Trophoblast cell (in vitro differentiated cells and primary cell): ENCODE measurements around the gene ARMC9.
A peak's percentile ranks its signal among the peaks of the same experiment; 100 is the strongest.

Source experiments
- DNase-seq, 2 donors: peaks; one replicate each; pipeline ENCODE4 v3.0.0-alpha.2; 2016
- H2AFZ ChIP-seq: 2 replicates; pipeline ENCODE4 v1.6.1; 2013; ENCODE audit warnings: low read length, moderate library complexity, mild to moderate bottlenecking; ENCODE audit not compliant: insufficient read depth, poor library complexity
- H2AK5ac ChIP-seq: 2 replicates; pipeline ENCODE4 v1.6.1; 2013; ENCODE audit warnings: mild to moderate bottlenecking, low read length
- H2BK120ac ChIP-seq: 2 replicates; pipeline ENCODE4 v1.6.1; 2013; ENCODE audit warnings: low read length, mild to moderate bottlenecking, moderate library complexity; ENCODE audit not compliant: insufficient read depth, poor library complexity
- H2BK12ac ChIP-seq: 2 replicates; pipeline ENCODE4 v1.6.1; 2013; ENCODE audit warnings: mild to moderate bottlenecking, low read length, moderate library complexity
- H2BK5ac ChIP-seq: 2 replicates; pipeline ENCODE4 v1.6.1; 2013; ENCODE audit warnings: low read length, low read depth, moderate library complexity, mild to moderate bottlenecking; ENCODE audit not compliant: poor library complexity
- H3K14ac ChIP-seq: 2 replicates; pipeline ENCODE4 v1.6.1; 2013; ENCODE audit warnings: mild to moderate bottlenecking, low read length
- H3K18ac ChIP-seq: 2 replicates; pipeline ENCODE4 v1.6.1; 2013; ENCODE audit warnings: mild to moderate bottlenecking, low read length
- H3K23ac ChIP-seq: 2 replicates; pipeline ENCODE4 v1.6.1; 2013; ENCODE audit warnings: low read length
- H3K27ac ChIP-seq: 2 replicates; pipeline ENCODE4 v1.5.1; 2013; ENCODE audit warnings: low read depth, mild to moderate bottlenecking, inconsistent platforms, low read length, moderate library complexity
- H3K27me3 ChIP-seq: 2 replicates; pipeline ENCODE4 v1.6.1; 2013; ENCODE audit warnings: inconsistent platforms, mild to moderate bottlenecking, low read length, moderate library complexity; ENCODE audit not compliant: insufficient read depth
- H3K36me3 ChIP-seq, 2 experiments: 1 replicate in 1 of 2; 2 replicates in 1 of 2; pipeline ENCODE4 v1.6.1; 2013; ENCODE audit warnings: low read length in 2 of 2, mild to moderate bottlenecking in 2 of 2, moderate library complexity in 1 of 2; ENCODE audit not compliant: insufficient read depth in 2 of 2, control insufficient read depth in 1 of 2
- H3K4ac ChIP-seq: 2 replicates; pipeline ENCODE4 v1.6.1; 2013; ENCODE audit warnings: low read depth, mild to moderate bottlenecking, low read length, moderate library complexity
- H3K4me1 ChIP-seq, 2 experiments: 1 replicate in 1 of 2; 2 replicates in 1 of 2; pipeline ENCODE4 v1.6.1; 2013; ENCODE audit warnings: low read length in 2 of 2, mild to moderate bottlenecking in 2 of 2, moderate library complexity in 1 of 2; ENCODE audit not compliant: insufficient read depth in 2 of 2, control insufficient read depth in 1 of 2
- H3K4me2 ChIP-seq: 2 replicates; pipeline ENCODE4 v1.6.1; 2013; ENCODE audit warnings: inconsistent platforms, mild to moderate bottlenecking, low read length, moderate library complexity
- H3K4me3 ChIP-seq: 2 replicates; pipeline ENCODE4 v1.5.1; 2013; ENCODE audit warnings: mild to moderate bottlenecking, low read depth, low read length, inconsistent platforms
- H3K79me1 ChIP-seq: one replicate; pipeline ENCODE4 v1.6.1; 2013; ENCODE audit warnings: low read length
- H3K79me2 ChIP-seq: 2 replicates; pipeline ENCODE4 v1.6.1; 2013; ENCODE audit warnings: low read length, mild to moderate bottlenecking; ENCODE audit not compliant: control insufficient read depth, insufficient read depth, poor library complexity
- H3K9ac ChIP-seq: 2 replicates; pipeline ENCODE4 v1.6.1; 2013; ENCODE audit warnings: mild to moderate bottlenecking, low read length
- H3K9me3 ChIP-seq: 2 replicates; pipeline ENCODE4 v1.6.1; 2013; ENCODE audit warnings: low read depth, mild to moderate bottlenecking, control low read depth, inconsistent platforms, low read length; ENCODE audit not compliant: insufficient read depth
- H4K12ac ChIP-seq: 2 replicates; pipeline ENCODE4 v1.6.1; 2013; ENCODE audit warnings: low read depth, mild to moderate bottlenecking, low read length, moderate library complexity
- H4K8ac ChIP-seq: 2 replicates; pipeline ENCODE4 v1.6.1; 2013; ENCODE audit warnings: low read depth, mild to moderate bottlenecking, low read length, moderate library complexity
- H4K91ac ChIP-seq: one replicate; pipeline ENCODE4 v1.6.1; 2013; ENCODE audit warnings: low read depth, mild to moderate bottlenecking, low read length, moderate library complexity
- WGBS: extraction: QIAGEN DNeasy Blood & Tissue Kit; methylation state at CpG from one replicate; pipeline ENCODE4 v1.1.7; 2013; ENCODE audit warnings: missing lambda C conversion rate; ENCODE audit not compliant: insufficient read length, insufficient coverage; ENCODE audit errors: extremely low coverage; 5-methylcytosine and 5-hydroxymethylcytosine counted together

ARMC9 gene

GRCh38 chr2:231161252-231161839 is 37.1 kb upstream of the ARMC9 start:
- Histone ChIP-seq H2AFZ (no peak overlapping the region), H4K8ac (no peak overlapping the region), H3K27ac (no peak overlapping the region), H3K36me3 (peaks cover 7 to 9% of the 10 kb centered on the region in 2 experiments), H3K79me2 (no peaks in the 10 kb centered on the region), H3K4me1 (peaks cover 1 to 2% of the 10 kb centered on the region in 2 experiments), H3K9ac (no peak overlapping the region), H4K91ac (no peak overlapping the region), H3K4me3 (no peak overlapping the region), H3K79me1 (no peaks in the 10 kb centered on the region), H3K18ac (no peak overlapping the region), H3K4me2 (no peak overlapping the region), H2BK5ac (no peak overlapping the region), H2AK5ac (no peak overlapping the region), H3K27me3 (no peaks in the 10 kb centered on the region), H3K23ac (no peak overlapping the region), H3K9me3 (no peaks in the 10 kb centered on the region), H2BK120ac (no peak overlapping the region), H3K4ac (no peak overlapping the region), H3K14ac (no peak overlapping the region), H2BK12ac (no peak overlapping the region), H4K12ac (no peak overlapping the region)
- WGBS = no CpG with 5 or more reads among the region's 7 CpGs
- DNase-seq = no peak

- peak in 1 of 2 donors; percentile 43 for DNase-seq
- H3K4me1 ChIP-seq = peaks cover 1 to 2% of the 10 kb centered on the region in 2 experiments
- no peak overlapping the region for H3K4me2 ChIP-seq
- H3K14ac ChIP-seq = no peak overlapping the region
- no peak overlapping the region for H3K9ac ChIP-seq
- H3K79me2 ChIP-seq = no peaks in the 10 kb centered on the region
- H3K23ac ChIP-seq = no peak overlapping the region
- no CpG with 5 or more reads among the region's 2 CpGs for WGBS
- H4K91ac ChIP-seq = no peak overlapping the region
- H3K4me3 ChIP-seq = no peak overlapping the region
- H4K12ac ChIP-seq = no peak overlapping the region
- H3K36me3 ChIP-seq = peaks cover 7 to 9% of the 10 kb centered on the region in 2 experiments
- no peak overlapping the region for H2AFZ ChIP-seq
- no peaks in the 10 kb centered on the region for H3K27me3 ChIP-seq
- no peak overlapping the region for H4K8ac ChIP-seq
- no peak overlapping the region for H2BK120ac ChIP-seq
- H3K9me3 ChIP-seq = no peaks in the 10 kb centered on the region
- H3K27ac ChIP-seq = peak overlapping the region; percentile 47
- H2AK5ac ChIP-seq = no peak overlapping the region
- no peak overlapping the region for H2BK12ac ChIP-seq
- H2BK5ac ChIP-seq = no peak overlapping the region
- no peaks in the 10 kb centered on the region for H3K79me1 ChIP-seq
- no peak overlapping the region for H3K18ac ChIP-seq
- H3K4ac ChIP-seq = no peak overlapping the region
Observed at GRCh38 chr2:231161877-231162329, 36.5 kb upstream of the ARMC9 start.

- Histone ChIP-seq H2AK5ac (no peak overlapping the region), H3K9me3 (no peaks in the 10 kb centered on the region), H3K27me3 (no peaks in the 10 kb centered on the region), H3K79me1 (no peaks in the 10 kb centered on the region), H3K14ac (no peak overlapping the region), H2AFZ (no peak overlapping the region), H3K4me1 (peaks cover 1 to 2% of the 10 kb centered on the region in 2 experiments), H2BK12ac (no peak overlapping the region), H2BK120ac (no peak overlapping the region), H3K4me2 (no peak overlapping the region), H3K4ac (no peak overlapping the region), H3K79me2 (no peaks in the 10 kb centered on the region), H3K23ac (no peak overlapping the region), H3K27ac (no peak overlapping the region), H3K4me3 (no peak overlapping the region), H4K91ac (no peak overlapping the region), H3K18ac (no peak overlapping the region), H2BK5ac (no peak overlapping the region), H4K8ac (no peak overlapping the region), H4K12ac (no peak overlapping the region), H3K9ac (no peak overlapping the region), H3K36me3 (peaks cover 7 to 12% of the 10 kb centered on the region in 2 experiments)
- WGBS = no CpG with 5 or more reads among the region's 3 CpGs
- DNase-seq = no peak
Observed at GRCh38 chr2:231163011-231163410, 35.4 kb upstream of the ARMC9 start.

GRCh38 chr2:231163414-231164095 is 34.9 kb upstream of the ARMC9 start:
- no peak overlapping the region for H3K4me3 ChIP-seq
- H3K27ac ChIP-seq = no peak overlapping the region
- H2AFZ ChIP-seq = no peak overlapping the region
- no peak overlapping the region for H3K4me2 ChIP-seq
- no peak overlapping the region for H3K14ac ChIP-seq
- no peak overlapping the region for H2AK5ac ChIP-seq
- H4K12ac ChIP-seq = no peak overlapping the region
- no peaks in the 10 kb centered on the region for H3K27me3 ChIP-seq
- H2BK120ac ChIP-seq = no peak overlapping the region
- H3K36me3 ChIP-seq = peaks cover 7 to 12% of the 10 kb centered on the region in 2 experiments
- H3K18ac ChIP-seq = no peak overlapping the region
- H3K9ac ChIP-seq = no peak overlapping the region
- 100% methylated on average over 1 of the region's 4 CpGs for WGBS
- no peak for DNase-seq
- no peaks in the 10 kb centered on the region for H3K9me3 ChIP-seq
- no peaks in the 10 kb centered on the region for H3K79me2 ChIP-seq
- no peak overlapping the region for H2BK12ac ChIP-seq
- H3K4ac ChIP-seq = no peak overlapping the region
- H3K79me1 ChIP-seq = no peaks in the 10 kb centered on the region
- H4K91ac ChIP-seq = no peak overlapping the region
- H4K8ac ChIP-seq = no peak overlapping the region
- no peak overlapping the region for H3K23ac ChIP-seq
- H3K4me1 ChIP-seq = peaks cover 1 to 2% of the 10 kb centered on the region in 2 experiments
- no peak overlapping the region for H2BK5ac ChIP-seq
